Type B pancreatic cell (in vitro differentiated cells): ENCODE measurements around the gene GRAMD1B. TPM values are rescaled to one million over a fixed set of nuclear protein-coding genes. Genes with fewer than 3 reads are reported as not detected.
"Not testable (repeated sequence)": the region's sequence is repeated elsewhere in the genome, so short reads cannot be mapped to it uniquely, and the experiment has no call there.

Experiments used
- DNase-seq: peaks from one replicate; pipeline ENCODE4 v3.0.0; 2021; ENCODE audit warnings: mixed read lengths; ENCODE audit not compliant: unreplicated experiment; ENCODE audit errors: extremely low spot score
- H3K27ac Mint-ChIP-seq: 2 replicates; pipeline ENCODE4 v1.8.0; 2021; ENCODE audit warnings: mild to moderate bottlenecking, mixed read lengths
- H3K27me3 Mint-ChIP-seq: 2 replicates; pipeline ENCODE4 v1.8.0; 2021; ENCODE audit warnings: mixed read lengths
- H3K36me3 Mint-ChIP-seq: 2 replicates; pipeline ENCODE4 v1.8.0; 2021; ENCODE audit warnings: mixed read lengths
- H3K4me1 Mint-ChIP-seq: one replicate; pipeline ENCODE4 v1.8.0; 2021; ENCODE audit warnings: mixed read lengths; ENCODE audit not compliant: unreplicated experiment
- H3K4me3 Mint-ChIP-seq: 2 replicates; pipeline ENCODE4 v1.8.0; 2021; ENCODE audit warnings: mild to moderate bottlenecking, mixed read lengths
- H3K9me3 Mint-ChIP-seq: 2 replicates; pipeline ENCODE4 v1.8.0; 2021; ENCODE audit warnings: mixed read lengths
- CTCF ChIP-seq: fragments of 200-600 bp; sonication (generic); conservative IDR thresholded peaks from 2 replicates; pipeline ENCODE4 v1.5.0; 2021; ENCODE audit warnings: antibody characterized with exemption, mild to moderate bottlenecking
- total RNA-seq: library from RNA; stranded (reverse); gene quantifications from 2 replicates; pipeline ENCODE4 v1.2.1, GENCODE V29; 2021; ENCODE audit warnings: low replicate concordance

GRAMD1B gene
- total RNA-seq, 1 donor from 2014 or later = 15.2 TPM

DNA sequence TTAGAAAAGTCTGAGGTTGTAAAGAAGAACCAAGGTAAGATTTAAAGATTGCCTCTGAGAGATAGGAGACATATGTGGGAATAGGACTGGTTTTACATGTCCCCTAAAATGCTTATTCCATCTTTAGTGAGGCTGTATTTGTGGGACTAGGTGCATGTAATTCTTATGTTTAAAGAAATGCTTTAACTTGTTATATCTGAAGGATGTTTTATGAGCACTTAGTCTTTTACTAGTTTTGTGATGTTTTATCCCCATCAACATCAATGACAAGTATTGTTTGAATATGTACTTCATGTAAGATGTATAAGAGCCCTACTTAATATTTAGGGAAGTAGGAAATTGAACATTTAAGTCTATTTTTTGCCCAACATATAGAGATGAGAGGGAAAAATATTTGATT, 24.7 kb downstream of the GRAMD1B start:
- DNase-seq = no peak
- Mint-ChIP-seq H3K36me3 (no peaks in the 10 kb centered on the region), H3K27ac (no peak overlapping the region), H3K4me1 (no peaks in the 10 kb centered on the region), H3K9me3 (no peaks in the 10 kb centered on the region), H3K27me3 (no peaks in the 10 kb centered on the region), H3K4me3 (no peak overlapping the region)
- TF ChIP-seq CTCF = no peak

DNA sequence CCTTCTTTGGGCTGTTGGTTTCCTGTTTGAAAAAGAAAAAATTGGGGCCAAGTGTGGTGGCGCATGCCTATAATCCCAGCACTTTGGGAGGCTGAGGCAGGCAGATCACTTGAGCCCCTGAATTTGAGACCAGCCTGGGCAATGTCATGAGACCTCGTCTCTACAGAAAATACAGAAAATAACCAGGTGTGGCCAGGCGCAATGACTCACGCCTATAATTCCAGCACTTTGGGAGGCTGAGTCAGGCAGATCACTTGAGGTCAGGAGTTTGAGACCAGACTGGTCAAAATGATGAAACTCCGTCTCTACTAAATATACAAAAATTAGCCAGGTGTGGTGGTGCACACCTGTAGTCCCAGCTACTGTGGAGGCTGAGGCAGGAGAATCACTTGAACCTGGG, 26.4 kb downstream of the GRAMD1B start:
- not testable (repeated sequence) for DNase-seq, H3K4me1 Mint-ChIP-seq, H3K9me3 Mint-ChIP-seq, H3K27me3 Mint-ChIP-seq, H3K27ac Mint-ChIP-seq, H3K36me3 Mint-ChIP-seq, H3K4me3 Mint-ChIP-seq

DNA sequence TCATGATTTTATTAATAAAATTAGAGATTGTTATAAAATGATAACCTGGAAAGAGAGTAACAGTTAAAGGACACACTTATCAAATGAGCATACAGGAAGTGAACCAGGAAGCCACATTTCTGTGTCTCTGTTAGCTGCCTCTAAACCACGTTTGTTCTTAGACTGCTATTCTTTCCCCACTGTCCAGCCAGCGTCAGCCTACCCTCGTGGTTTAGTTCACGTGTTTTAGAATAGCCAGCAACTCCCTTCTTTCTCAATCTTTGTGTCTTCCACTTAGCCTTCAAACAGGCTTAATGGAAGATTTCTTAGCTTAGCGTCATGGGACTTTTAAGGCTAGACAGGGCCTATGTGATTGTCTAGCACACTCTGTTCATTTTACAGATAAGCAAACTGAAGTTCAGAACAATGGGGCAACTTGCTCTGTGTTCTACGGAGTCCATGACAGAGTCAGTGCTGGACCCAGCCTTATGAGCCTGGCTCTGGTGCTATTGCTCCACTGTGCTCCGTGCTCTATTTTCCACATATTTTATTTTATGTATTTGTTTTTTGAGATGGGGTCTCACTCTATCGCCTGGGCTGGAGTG, 27.2 kb downstream of the GRAMD1B start:
- H3K36me3 Mint-ChIP-seq = no peaks in the 10 kb centered on the region
- no peak overlapping the region for H3K27ac Mint-ChIP-seq
- H3K9me3 Mint-ChIP-seq = no peaks in the 10 kb centered on the region
- TF ChIP-seq CTCF = no peak
- no peak overlapping the region for H3K4me3 Mint-ChIP-seq
- H3K4me1 Mint-ChIP-seq = no peaks in the 10 kb centered on the region
- no peak for DNase-seq
- no peaks in the 10 kb centered on the region for H3K27me3 Mint-ChIP-seq

DNA sequence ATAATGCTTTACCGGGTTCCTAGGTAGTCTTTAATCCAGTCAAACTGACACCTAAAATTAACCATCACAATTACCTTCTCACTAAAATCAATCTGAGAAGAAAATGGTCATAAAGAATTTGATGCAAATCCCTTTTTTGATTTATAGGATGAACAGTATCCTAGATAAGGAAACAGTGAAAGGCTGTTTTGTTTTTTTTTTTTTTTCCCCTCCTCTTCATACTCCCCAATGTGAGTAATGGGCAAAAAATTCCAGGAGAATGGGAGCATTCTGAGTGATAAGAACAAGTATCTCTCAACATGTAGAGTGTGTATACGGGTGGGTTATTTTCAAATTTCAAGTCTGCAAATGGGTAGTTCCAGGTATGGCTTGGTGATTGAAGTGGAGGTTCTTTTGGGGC, 28.4 kb downstream of the GRAMD1B start:
- no peaks in the 10 kb centered on the region for H3K4me1 Mint-ChIP-seq
- H3K9me3 Mint-ChIP-seq = no peaks in the 10 kb centered on the region
- H3K27me3 Mint-ChIP-seq = no peaks in the 10 kb centered on the region
- H3K36me3 Mint-ChIP-seq = no peaks in the 10 kb centered on the region
- no peak overlapping the region for H3K4me3 Mint-ChIP-seq
- H3K27ac Mint-ChIP-seq = no peak overlapping the region
- no peak for DNase-seq
- no peak for TF ChIP-seq CTCF

DNA sequence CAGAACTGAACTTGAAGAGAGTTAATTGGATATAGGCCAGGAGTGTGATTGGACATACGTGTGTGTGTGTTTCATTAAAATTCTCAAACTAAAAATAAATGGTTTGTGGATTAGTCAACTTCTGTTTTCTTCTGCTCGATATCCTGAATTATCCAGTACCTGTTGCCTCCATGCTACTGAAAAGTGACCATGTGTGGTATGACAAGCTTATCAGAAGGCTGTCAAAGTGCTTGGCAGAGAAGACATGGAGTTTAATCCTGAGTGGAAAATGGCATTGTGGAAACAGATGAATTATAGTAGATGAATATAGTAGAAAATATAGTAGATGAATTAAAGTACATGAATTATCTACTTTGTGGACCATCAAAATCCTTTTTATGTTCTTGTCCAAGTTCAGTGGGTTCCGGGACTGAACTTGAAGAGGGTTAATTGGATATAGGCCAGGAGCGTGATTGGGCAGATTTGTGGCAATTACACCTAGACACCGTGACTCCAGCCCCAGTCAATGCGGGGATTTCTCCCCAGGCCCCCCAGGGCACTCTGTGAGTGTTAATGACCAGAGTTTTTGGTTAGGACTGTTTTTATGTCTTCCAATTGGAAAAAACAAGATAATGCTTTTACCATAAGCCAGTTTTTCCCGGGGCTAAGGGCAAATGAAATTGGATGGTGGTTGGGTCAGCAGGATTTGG, 30.1 kb downstream of the GRAMD1B start:
- H3K36me3 Mint-ChIP-seq = no peaks in the 10 kb centered on the region
- H3K4me1 Mint-ChIP-seq = no peaks in the 10 kb centered on the region
- DNase-seq = no peak
- H3K4me3 Mint-ChIP-seq = no peak overlapping the region
- H3K27ac Mint-ChIP-seq = no peak overlapping the region
- peaks cover 2% of the 10 kb centered on the region for H3K27me3 Mint-ChIP-seq
- no peak for TF ChIP-seq CTCF
- H3K9me3 Mint-ChIP-seq = no peaks in the 10 kb centered on the region

- Mint-ChIP-seq H3K27me3 (peaks cover 2% of the 10 kb centered on the region), H3K4me3 (no peak overlapping the region), H3K36me3 (no peaks in the 10 kb centered on the region), H3K9me3 (no peaks in the 10 kb centered on the region), H3K27ac (no peak overlapping the region), H3K4me1 (no peaks in the 10 kb centered on the region)
- no peak for DNase-seq
- TF ChIP-seq CTCF = no peak
Observed at GRCh38 chr11:123461164-123461563, 31.1 kb downstream of the GRAMD1B start.

GRCh38 chr11:123465667-123466066, 35.6 kb downstream of the GRAMD1B start:
- not testable (repeated sequence) for H3K9me3 Mint-ChIP-seq, DNase-seq, H3K27ac Mint-ChIP-seq, H3K36me3 Mint-ChIP-seq, H3K4me3 Mint-ChIP-seq, H3K27me3 Mint-ChIP-seq, H3K4me1 Mint-ChIP-seq

DNA sequence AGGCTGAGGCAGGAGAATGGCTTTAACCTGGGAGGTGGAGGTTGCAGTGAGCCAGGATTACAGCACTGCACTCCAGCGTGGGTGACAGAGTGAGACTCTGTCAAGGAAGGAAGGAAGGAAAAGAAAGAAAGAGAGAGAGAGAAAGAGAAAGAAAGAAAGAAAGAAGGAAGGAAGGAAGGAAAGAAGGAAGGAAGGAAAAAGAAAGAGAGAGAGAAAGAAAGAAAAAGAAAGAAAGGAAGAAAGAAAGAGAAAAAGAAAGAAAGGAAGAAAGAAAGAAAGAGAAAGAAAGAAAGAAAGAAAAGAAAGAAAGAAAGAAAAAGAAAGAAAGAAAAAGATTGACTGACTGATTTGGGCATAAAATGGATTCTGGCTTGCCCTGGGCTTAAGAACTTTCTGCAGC, 36.1 kb downstream of the GRAMD1B start:
- not testable (repeated sequence) for H3K27ac Mint-ChIP-seq

More for the DNA sequence above, 36.1 kb downstream of the GRAMD1B start:
- DNase-seq, H3K9me3 Mint-ChIP-seq, H3K4me3 Mint-ChIP-seq, H3K36me3 Mint-ChIP-seq, H3K4me1 Mint-ChIP-seq, H3K27me3 Mint-ChIP-seq: not testable (repeated sequence)
